Astrocyte (in vitro differentiated cells and primary cell): ENCODE results near the gene ECHDC3. TPM values are rescaled to one million over a fixed set of nuclear protein-coding genes. Genes with fewer than 3 reads are reported as not detected.

Experiments
- DNase-seq: peaks from one replicate; pipeline ENCODE4 v3.0.0-alpha.2; 2010; ENCODE audit warnings: low read depth
- FAIRE-seq: peaks from 2 replicates; lab custom pipeline; 2011; peaks lifted over from hg19 to GRCh38; lab: Jason Lieb, UNC
- H2AFZ ChIP-seq: 2 replicates; pipeline ENCODE4 v1.6.0; 2012; ENCODE audit warnings: low read depth, low read length, inconsistent platforms
- H3K27ac ChIP-seq: 2 replicates; pipeline ENCODE4 v1.5.1; 2011; ENCODE audit warnings: low read depth, low read length, inconsistent platforms
- H3K27me3 ChIP-seq: 2 replicates; pipeline ENCODE4 v1.6.0; 2011; ENCODE audit warnings: low read length, inconsistent platforms; ENCODE audit not compliant: insufficient read depth
- H3K36me3 ChIP-seq: 2 replicates; pipeline ENCODE4 v1.5.1; 2011; ENCODE audit warnings: low read length, inconsistent platforms; ENCODE audit not compliant: insufficient read depth
- H3K4me1 ChIP-seq: 2 replicates; pipeline ENCODE4 v1.5.1; 2011; ENCODE audit warnings: low read length, inconsistent platforms; ENCODE audit not compliant: insufficient read depth
- H3K4me2 ChIP-seq: 2 replicates; pipeline ENCODE4 v1.6.0; 2012; ENCODE audit warnings: low read length, inconsistent platforms
- H3K4me3 ChIP-seq: 2 replicates; pipeline ENCODE4 v1.5.1; 2011; ENCODE audit warnings: low read depth, mild to moderate bottlenecking, low read length, inconsistent platforms; ENCODE audit not compliant: insufficient read depth
- H3K79me2 ChIP-seq: 2 replicates; pipeline ENCODE4 v1.6.0; 2012; ENCODE audit warnings: mild to moderate bottlenecking, low read length, inconsistent platforms; ENCODE audit not compliant: insufficient read depth
- H3K9ac ChIP-seq: 2 replicates; pipeline ENCODE4 v1.6.0; 2012; ENCODE audit warnings: mild to moderate bottlenecking, low read length, inconsistent platforms
- H3K9me3 ChIP-seq: 2 replicates; pipeline ENCODE4 v1.5.1; 2012; ENCODE audit warnings: low read depth, mild to moderate bottlenecking, low read length, inconsistent platforms; ENCODE audit not compliant: insufficient read depth
- H4K20me1 ChIP-seq: 2 replicates; pipeline ENCODE4 v1.6.0; 2012; ENCODE audit warnings: low read length, inconsistent platforms; ENCODE audit not compliant: insufficient read depth
- H3K27ac Mint-ChIP-seq: one replicate; pipeline ENCODE4 v1.8.0; 2021; ENCODE audit warnings: mild to moderate bottlenecking, mixed read lengths; ENCODE audit not compliant: unreplicated experiment
- H3K27me3 Mint-ChIP-seq: one replicate; pipeline ENCODE4 v1.8.0; 2021; ENCODE audit warnings: low read depth, mixed read lengths; ENCODE audit not compliant: unreplicated experiment
- H3K36me3 Mint-ChIP-seq: one replicate; pipeline ENCODE4 v1.8.0; 2021; ENCODE audit warnings: low read depth, mixed read lengths; ENCODE audit not compliant: unreplicated experiment
- H3K4me1 Mint-ChIP-seq: one replicate; pipeline ENCODE4 v1.8.0; 2021; ENCODE audit warnings: low read depth, mixed read lengths; ENCODE audit not compliant: unreplicated experiment
- H3K4me3 Mint-ChIP-seq: one replicate; pipeline ENCODE4 v1.8.0; 2021; ENCODE audit warnings: mild to moderate bottlenecking, moderate library complexity, mixed read lengths; ENCODE audit not compliant: unreplicated experiment
- H3K9me3 Mint-ChIP-seq: one replicate; pipeline ENCODE4 v1.8.0; 2021; ENCODE audit warnings: mild to moderate bottlenecking, mixed read lengths; ENCODE audit not compliant: unreplicated experiment
- EZH2 ChIP-seq: IDR thresholded peaks from 2 replicates; pipeline ENCODE4 v1.6.1; 2012; ENCODE audit warnings: mild to moderate bottlenecking, low read length, inconsistent platforms; ENCODE audit not compliant: insufficient read depth
- total RNA-seq: library from RNA; stranded (reverse); gene quantifications from 2 replicates; pipeline ENCODE4 v1.2.1, GENCODE V29; 2021
- TF ChIP-seq, protein P1 (sequence below): IDR thresholded peaks from 2 replicates; pipeline ENCODE4 v1.5.1; 2011; ENCODE audit warnings: low read depth, mild to moderate bottlenecking, inconsistent platforms, low read length, moderate library complexity; ENCODE audit not compliant: insufficient read depth

Gene ECHDC3
- total RNA-seq, 1 donor from 2014 or later = 2.1 TPM

GRCh38 chr10:11746883-11747539 lies 4.8 kb downstream of the ECHDC3 start:
- Histone ChIP-seq H3K9me3 (no peaks in the 10 kb centered on the region), H3K79me2 (no peaks in the 10 kb centered on the region), H3K4me2 (no peak overlapping the region), H3K9ac (no peak overlapping the region), H3K27me3 (no peaks in the 10 kb centered on the region), H3K27ac (no peak overlapping the region), H3K4me1 (no peaks in the 10 kb centered on the region), H3K4me3 (no peak overlapping the region), H4K20me1 (no peaks in the 10 kb centered on the region), H2AFZ (no peak overlapping the region), H3K36me3 (no peaks in the 10 kb centered on the region)
- Mint-ChIP-seq H3K4me1 (no peaks in the 10 kb centered on the region), H3K27ac (no peak overlapping the region), H3K9me3 (no peaks in the 10 kb centered on the region), H3K36me3 (no peaks in the 10 kb centered on the region), H3K27me3 (peaks cover 3% of the 10 kb centered on the region), H3K4me3 (no peak overlapping the region)
- DNase-seq = no peak
- TF ChIP-seq, protein P1, sequence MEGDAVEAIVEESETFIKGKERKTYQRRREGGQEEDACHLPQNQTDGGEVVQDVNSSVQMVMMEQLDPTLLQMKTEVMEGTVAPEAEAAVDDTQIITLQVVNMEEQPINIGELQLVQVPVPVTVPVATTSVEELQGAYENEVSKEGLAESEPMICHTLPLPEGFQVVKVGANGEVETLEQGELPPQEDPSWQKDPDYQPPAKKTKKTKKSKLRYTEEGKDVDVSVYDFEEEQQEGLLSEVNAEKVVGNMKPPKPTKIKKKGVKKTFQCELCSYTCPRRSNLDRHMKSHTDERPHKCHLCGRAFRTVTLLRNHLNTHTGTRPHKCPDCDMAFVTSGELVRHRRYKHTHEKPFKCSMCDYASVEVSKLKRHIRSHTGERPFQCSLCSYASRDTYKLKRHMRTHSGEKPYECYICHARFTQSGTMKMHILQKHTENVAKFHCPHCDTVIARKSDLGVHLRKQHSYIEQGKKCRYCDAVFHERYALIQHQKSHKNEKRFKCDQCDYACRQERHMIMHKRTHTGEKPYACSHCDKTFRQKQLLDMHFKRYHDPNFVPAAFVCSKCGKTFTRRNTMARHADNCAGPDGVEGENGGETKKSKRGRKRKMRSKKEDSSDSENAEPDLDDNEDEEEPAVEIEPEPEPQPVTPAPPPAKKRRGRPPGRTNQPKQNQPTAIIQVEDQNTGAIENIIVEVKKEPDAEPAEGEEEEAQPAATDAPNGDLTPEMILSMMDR = no peak
- no peak for TF ChIP-seq EZH2
- no peak for FAIRE-seq

GRCh38 chr10:11748866-11749265 lies 6.7 kb downstream of the ECHDC3 start:
- Mint-ChIP-seq H3K4me1 (no peaks in the 10 kb centered on the region), H3K36me3 (no peaks in the 10 kb centered on the region), H3K4me3 (no peak overlapping the region), H3K9me3 (no peaks in the 10 kb centered on the region), H3K27me3 (no peaks in the 10 kb centered on the region), H3K27ac (no peak overlapping the region)
- Histone ChIP-seq H3K9me3 (no peaks in the 10 kb centered on the region), H3K36me3 (no peaks in the 10 kb centered on the region), H3K4me3 (no peak overlapping the region), H4K20me1 (no peaks in the 10 kb centered on the region), H2AFZ (no peak overlapping the region), H3K27me3 (no peaks in the 10 kb centered on the region), H3K9ac (no peak overlapping the region), H3K27ac (no peak overlapping the region), H3K4me2 (no peak overlapping the region), H3K79me2 (no peaks in the 10 kb centered on the region), H3K4me1 (no peaks in the 10 kb centered on the region)
- TF ChIP-seq EZH2 = no peak
- TF ChIP-seq, protein P1 = no peak
- DNase-seq = no peak
- no peak for FAIRE-seq

DNA sequence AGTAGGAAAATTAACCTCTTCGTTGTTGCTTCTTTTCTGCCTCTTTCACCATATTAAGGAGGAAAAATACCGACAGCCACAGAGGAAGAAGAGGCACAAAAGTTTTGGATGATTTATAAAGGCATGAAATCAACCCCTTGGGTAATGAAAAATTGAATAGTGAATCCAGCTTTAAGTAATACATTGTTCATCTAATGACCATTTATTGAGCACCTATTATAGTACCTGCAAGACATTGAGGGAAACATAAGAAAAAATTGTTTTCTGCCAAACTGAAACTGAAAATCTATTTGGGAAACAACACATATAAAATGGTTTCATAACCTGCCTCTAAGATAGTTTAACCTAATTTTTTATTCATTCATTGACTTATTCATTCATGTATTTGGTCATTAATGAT lies 8.2 kb downstream of the ECHDC3 start:
- no peaks in the 10 kb centered on the region for H3K36me3 Mint-ChIP-seq

More for the DNA sequence above, 8.2 kb downstream of the ECHDC3 start:
- Histone ChIP-seq H3K36me3 (no peaks in the 10 kb centered on the region), H3K9me3 (no peaks in the 10 kb centered on the region), H2AFZ (no peak overlapping the region), H3K27me3 (no peaks in the 10 kb centered on the region), H3K27ac (no peak overlapping the region), H4K20me1 (no peaks in the 10 kb centered on the region), H3K79me2 (no peaks in the 10 kb centered on the region), H3K4me3 (no peak overlapping the region), H3K4me1 (no peaks in the 10 kb centered on the region), H3K4me2 (no peak overlapping the region), H3K9ac (no peak overlapping the region)
- Mint-ChIP-seq H3K4me3 (no peak overlapping the region), H3K27ac (no peak overlapping the region), H3K27me3 (no peaks in the 10 kb centered on the region), H3K9me3 (no peaks in the 10 kb centered on the region), H3K4me1 (no peaks in the 10 kb centered on the region)
- FAIRE-seq = no peak
- no peak for TF ChIP-seq EZH2
- TF ChIP-seq, protein P1 = no peak
- no peak for DNase-seq
